Stromal cell of bone marrow (primary cell): Measurements from ENCODE around the gene SELENOP.
"Not testable (repeated sequence)": the region's sequence is repeated elsewhere in the genome, so short reads cannot be mapped to it uniquely, and the experiment has no call there.

Experiments used
- DNase-seq: peaks from one replicate; pipeline ENCODE4 v3.0.0-alpha.2; 2012; ENCODE audit warnings: low read depth

Gene SELENOP, protein sequence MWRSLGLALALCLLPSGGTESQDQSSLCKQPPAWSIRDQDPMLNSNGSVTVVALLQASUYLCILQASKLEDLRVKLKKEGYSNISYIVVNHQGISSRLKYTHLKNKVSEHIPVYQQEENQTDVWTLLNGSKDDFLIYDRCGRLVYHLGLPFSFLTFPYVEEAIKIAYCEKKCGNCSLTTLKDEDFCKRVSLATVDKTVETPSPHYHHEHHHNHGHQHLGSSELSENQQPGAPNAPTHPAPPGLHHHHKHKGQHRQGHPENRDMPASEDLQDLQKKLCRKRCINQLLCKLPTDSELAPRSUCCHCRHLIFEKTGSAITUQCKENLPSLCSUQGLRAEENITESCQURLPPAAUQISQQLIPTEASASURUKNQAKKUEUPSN

DNA sequence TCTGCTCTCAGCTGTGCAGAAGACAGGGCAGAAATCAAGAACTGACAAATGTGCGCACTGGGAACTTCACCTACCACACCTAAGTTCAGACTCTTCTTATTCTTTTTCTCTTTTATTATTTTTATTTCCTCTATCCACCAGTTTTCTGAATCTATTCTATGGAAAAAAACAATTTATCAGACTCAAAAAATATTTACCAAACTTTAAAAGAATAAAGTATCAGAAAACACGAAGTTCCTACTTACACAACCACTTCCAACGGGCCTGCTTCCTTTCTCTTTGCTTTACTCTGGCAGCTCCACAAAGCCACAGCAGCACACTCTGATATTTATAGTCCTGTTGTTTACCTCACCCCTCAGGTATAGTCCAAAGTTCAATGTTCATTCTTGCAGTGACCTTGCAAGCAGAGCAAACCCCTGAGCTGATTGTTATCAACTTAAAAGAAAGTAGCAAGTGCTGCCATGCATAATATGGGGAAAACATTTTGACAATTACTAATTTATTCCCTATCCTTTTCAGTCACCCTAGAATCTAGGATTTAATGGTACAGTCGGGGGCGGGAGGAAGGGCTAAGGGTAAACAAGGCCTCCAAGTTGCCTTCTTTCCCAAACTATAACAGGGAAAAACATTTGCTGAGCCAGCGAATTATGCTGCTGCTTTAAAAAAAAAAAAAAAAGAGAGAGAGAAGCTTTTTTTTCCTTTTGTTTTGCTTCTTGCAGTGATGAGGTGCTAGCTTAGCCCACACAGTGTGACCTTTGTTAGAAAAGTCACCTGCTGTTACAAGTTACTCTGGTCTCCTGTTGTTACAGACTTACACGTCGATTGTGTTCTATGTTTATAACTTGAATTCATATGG is at the start of gene SELENOP:
Gene SELENOP, minus strand, starts transcription at position 302 of the 856 bp plus-strand sequence. CDS start 3,539 bp downstream, outside the sequence.
- peak; percentile 82 for DNase-seq

DNA sequence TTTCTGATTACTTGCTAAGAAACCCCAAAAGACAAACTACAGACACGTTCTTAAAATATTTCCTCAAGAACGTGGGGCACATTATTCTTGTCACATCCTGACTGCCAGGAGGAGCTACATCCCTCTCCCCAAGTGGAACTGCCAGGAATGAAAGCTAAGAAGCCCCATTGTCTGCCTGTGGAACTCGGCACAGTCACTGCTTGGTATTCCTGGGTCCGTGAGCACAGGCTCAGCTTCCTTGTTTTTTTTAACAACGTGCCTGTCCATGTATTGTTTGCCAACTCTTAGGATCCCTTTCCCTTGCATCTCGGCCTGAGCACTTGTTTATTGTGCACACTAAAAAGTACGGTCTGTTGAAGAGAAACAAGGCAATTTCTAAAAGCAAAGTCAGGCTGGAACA is 47.0 kb upstream of the SELENOP start:
- no peak for DNase-seq

DNA sequence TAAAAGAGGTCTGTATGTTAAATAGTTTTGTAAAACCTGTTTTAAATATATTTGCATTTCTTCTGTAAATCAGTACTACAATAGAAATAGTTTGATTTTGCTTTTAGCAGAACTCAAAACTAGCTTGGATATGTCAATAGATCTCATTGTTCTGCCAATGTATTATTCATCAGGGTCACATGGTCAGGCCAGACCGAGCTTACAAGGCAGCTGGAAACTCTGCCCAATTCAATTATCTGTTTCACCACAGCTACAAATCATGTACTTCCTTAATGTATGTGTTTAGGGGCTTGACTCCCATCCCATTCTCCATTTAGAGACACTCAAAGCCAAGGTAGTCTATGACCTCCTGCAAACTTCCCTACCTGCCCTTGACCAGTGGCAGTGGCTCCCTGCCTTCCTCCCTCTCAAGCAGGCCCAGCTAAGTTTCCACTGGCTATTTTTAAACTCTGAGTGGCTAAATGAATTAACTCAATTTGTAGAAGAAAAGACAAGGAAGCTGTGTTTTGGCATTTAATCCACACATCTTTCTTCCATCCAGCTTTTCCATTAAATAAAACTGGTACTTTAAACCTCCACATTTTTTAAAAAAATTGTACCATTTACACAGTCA is 46.4 kb upstream of the SELENOP start:
- DNase-seq, result peak; percentile 65

DNA sequence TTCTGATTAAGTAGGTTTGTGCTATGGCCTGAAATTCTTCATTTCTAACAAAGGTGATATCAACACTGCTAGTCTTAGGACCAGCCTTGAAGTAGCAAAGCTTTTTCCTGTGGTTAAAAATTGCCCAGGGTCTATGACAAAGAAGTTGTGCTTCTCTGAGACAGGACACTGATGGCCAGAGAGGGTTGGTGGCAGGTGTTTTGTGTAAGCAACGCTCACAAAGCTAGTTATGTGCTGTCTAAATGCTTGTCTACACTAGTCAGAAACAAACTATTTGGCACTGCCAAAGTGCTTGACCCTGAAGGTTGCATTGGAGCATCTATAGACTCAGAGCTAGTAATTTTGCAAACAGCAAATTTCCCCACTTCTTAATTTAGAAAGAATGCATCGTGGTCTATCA is 44.1 kb upstream of the SELENOP start:
- no peak for DNase-seq

DNA sequence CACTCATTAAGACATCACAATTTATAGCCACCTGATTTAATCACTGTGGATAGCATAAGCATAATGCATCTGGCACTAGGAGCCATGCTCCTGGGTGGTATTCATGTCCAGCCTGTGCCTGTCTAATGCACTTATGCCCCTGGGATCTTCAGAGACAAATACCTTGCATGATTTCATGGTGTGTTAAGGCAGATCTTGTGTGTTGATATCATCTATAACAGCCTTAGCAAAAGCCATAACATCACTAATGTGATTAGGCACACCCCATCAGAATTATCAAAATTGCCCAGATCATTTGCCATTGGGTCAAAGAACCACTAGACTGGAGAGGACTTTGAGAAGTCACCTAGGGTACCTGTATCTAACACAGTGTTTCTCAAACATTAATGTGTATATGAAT is 43.7 kb upstream of the SELENOP start:
- DNase-seq, result no peak

DNA sequence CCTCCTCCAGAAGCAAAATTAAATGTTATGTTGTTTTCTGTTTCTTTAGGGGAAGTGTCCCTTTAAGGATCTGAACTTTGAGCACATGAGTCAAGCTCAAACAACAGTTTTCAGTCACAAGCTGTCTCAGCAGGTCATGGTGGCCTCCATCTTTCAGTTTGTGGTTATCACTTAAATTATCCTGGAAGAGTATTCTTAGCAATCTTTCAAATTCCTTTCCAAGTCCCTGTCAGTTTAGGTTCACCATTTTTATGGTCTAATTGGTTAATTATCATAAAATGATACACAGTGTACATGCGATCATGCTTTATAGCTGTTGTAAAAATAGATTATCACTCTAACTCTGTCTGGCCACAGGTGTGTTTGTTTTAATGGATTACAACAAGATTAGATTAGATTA is 43.1 kb upstream of the SELENOP start:
- DNase-seq, result no peak

DNA sequence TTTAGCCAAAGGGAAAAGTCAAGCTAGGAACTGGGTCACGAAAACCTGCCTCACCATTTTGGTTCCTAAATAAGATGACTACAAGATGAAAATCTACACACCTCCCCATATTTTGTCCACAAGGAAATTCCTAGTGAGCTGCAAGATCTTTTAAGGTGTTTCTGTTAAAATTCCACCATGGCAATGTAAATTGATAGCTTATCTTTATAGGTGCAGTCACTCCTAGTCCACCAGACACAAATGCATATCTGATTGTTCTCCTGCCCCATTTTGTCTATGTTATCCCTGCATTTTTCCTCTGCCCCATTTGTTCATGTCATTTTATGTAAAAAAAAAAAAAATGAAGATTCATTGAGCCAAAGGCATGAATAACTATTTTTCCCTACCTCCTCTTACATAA is 41.1 kb upstream of the SELENOP start:
- DNase-seq, result no peak

DNA sequence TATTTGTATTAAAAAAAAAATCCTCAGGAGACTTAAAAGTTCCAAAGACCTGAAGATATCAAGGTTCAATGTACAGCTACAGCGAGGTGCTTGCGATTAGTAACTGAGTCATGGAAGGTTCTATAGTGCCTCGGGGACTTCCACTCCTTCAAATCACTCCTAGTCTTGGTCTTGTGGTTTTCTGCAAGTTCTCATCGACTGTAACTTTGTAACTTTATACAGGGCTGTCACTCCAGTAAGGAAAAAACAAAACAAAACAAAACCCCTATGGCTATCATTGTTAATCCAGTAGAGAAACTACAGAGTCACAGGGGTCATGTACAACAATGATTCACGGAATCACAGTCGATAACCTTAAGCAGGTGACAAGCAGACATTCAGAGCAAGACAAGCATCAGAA is 39.8 kb upstream of the SELENOP start:
- DNase-seq, result no peak

DNA sequence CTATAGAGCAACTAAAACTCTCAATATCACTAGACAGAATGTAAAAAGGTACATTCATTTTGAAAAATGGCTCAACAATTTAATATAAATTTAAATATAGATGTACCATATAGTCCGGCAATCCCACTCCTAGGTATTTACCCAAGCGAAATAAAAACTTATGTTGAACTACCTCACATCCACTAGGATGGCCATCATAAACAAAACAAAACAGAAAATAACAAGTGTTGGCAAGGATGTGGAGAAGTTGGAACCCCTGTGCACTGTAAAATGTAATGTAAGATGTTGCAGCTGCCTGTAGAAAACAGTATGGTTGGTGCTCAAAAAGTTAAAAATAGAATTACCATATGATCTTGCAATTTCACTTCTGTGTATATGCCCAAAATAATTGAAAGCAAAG is 36.9 kb upstream of the SELENOP start:
- no peak for DNase-seq

DNA sequence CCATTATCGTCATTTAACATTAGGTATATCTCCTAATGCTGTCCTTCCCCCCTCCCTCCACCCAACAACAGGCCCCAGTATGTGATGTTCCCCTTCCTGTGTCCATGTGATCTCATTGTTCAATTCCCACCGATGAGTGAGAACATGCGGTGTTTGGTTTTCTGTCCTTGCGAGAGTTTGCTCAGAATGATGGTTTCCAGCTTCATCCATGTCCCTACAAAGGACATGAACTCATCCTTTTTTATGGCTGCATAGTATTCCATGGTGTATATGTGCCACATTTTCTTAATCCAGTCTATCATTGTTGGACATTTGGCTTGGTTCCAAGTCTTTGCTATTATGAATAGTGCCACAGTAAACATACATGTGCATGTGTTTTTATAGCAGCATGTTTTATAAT is 32.7 kb upstream of the SELENOP start:
- not testable (repeated sequence) for DNase-seq

DNA sequence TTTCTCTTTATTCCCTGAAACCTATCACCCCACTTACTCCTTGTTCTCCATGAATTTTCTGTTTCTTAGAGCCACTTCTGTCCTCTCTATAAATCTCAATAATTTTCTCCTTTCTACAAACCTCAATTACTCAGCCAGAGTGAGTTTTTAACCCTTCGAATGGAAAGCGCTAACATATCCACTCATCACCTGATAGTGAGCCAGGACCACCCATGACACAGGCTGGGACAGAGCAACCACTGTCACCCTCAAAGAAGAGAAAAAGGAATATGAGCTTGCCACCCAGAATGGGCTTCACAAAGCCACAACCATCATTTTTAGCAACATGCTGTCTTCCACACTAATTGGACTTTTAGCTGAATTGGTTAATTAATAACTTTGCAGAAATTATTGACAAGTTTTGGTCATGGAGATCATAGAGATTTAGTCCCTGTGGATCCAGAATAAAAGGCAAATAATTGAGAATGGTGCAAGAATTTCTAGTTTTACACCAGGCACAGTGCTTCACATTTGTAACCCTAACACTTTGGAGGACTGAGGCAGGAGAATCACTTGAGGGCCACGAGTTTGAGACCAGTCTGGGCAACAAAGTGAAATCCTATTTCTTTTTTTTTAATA is 32.1 kb upstream of the SELENOP start:
- no peak for DNase-seq

DNA sequence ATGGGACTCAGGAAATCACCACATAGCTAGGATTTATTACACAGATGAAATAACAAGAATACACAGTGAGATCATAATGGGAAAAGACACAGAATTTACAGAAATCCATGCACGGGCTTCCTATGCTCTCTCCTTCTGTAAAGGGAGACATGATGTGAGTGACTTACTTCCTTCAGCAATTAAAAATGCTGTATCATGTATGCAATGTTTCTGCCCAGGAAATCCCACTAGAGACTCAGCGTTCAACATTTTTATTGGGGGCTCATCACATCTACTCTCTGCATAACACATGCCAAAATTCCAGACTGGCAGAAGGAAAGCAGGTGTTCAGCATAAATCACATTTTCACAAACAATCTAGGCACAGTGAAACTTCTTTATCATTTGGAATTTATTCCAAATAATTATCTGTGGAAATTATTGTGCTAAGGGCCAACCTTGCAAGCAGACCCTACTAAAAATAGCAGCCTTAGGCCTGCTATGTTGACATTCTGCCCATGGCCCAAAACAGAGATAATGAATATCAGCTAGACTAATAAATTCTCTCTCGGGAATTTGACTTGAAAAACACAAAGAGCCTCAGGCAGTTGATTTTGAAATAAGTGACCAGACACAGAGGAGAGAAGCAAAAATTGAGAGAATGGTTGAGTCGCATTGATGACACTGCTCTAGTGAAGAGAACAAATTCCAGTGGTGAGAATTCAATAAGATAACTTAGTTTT is 31.4 kb upstream of the SELENOP start:
- DNase-seq, result no peak

DNA sequence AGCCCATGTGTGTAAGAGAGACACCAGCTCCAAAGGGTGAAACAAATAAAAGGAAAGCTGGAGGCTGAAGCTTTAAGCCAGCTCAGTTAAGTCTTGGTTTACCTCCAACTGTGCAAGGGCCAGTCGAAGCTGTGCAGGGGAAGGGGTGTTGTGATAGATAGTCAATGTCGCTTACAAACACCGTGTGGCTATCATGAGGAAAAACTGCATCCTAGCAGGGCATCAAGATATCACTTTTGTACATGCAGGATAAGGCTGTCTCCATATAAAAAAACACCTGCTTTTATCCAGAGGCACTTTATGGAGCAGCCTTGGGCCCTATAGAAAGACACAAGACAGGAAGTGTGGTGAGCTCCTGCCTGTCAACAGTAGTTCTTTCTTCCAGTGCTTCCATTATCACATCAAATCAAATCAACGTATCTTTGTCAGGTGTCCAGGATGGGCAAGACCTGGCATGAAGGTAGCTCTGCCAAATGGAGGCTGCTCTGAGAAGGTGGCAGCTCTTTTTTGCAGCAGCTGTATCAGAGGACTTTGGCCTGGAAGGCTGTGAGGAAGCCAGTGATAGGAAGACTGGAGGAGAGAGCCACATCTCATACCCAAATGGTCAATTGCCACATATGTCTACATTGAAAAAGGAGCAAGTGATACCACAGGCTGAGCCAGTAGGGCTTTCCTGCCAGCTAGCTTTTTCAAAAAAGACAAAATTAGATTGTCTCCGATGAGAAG is 29.3 kb upstream of the SELENOP start:
- no peak for DNase-seq

DNA sequence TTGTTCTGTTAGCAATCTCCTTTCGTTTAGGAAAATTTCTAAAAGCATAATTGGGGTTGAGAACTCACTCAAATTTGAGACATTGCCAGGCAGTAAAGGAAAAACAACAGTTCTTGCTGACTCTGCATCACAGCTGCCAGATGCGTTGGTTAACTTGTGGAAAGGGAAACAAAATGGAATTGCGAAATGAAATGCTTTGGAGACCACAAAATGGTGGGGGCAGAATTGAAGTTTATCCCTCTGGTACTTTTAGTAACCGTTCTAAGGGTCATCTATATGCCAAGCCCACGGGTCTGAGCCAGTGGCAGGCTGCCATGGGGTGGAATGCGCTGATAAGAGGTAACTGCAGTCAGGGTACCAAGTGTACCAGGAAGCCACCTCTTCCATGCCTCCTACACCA is 28.6 kb upstream of the SELENOP start:
- DNase-seq, result peak; percentile 98

DNA sequence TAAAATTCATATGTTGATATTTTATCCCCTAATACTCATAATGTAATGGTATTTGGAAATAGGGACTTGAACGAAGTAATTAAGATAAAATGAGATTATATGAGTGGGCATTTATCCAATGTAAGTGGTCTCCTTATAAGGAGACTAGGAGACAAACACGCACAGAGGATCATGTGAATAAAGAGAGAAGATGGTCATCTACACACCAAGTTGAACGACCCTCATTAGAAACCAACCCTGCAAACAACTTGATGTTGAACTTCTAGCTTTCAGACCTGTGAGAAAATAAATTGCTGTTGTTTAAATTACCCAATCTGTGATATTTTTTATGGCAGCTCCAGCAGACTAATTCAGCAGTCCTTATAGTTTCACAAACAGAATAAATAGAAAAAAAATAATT is 27.5 kb upstream of the SELENOP start:
- no peak for DNase-seq

DNA sequence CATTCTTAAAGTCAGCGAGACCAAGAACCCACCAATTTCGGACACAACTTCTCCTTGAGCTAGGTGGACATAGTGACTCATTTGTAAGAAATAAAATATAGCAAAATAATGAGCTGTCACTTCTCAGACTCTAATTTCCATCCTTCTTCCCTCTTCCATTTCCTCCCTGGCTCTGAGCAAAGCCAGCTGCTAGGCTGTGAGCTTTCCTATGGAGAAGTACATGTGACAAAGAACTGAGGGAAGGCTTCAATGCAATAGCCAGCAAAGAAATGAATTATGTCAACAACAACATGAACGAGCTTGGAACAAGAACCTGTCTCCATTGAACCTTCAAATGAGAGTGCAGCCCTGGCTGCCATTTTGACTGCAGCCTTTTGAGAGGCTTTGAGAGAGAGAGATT is 25.9 kb upstream of the SELENOP start:
- DNase-seq, result no peak

DNA sequence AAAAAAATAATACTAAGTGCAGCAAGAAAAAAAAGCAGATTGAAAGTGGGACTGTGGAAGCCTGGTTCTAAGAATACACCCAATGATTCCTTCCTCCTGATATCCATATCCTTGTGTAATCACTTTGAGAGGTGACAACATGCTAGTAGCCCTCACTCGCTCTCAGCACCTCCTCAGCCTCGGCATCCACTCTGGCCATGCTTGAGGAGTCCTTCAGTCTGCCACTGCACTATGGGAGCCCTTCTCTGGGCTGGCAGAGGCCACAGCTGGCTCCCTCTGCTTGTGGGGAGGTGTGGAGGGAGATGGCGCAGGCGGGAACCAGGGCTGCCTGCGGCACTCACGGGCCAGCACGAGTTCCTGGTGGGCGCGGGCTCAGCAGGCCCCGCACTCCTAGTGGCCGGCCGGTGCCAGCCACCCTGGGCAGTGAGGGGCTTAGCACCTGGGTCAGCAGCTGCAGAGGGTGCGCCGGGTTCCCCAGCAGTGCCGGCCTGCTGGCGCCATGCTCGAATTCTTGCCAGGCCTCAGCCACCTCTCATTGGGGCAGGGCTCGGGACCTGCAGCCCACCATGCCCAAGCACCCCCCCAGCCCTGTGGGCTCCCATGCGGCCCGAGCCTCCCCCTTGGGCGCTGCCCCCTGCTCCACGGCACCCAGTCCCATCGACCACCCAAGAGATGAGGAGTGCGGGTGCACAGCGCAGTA is 24.5 kb upstream of the SELENOP start:
- no peak for DNase-seq

DNA sequence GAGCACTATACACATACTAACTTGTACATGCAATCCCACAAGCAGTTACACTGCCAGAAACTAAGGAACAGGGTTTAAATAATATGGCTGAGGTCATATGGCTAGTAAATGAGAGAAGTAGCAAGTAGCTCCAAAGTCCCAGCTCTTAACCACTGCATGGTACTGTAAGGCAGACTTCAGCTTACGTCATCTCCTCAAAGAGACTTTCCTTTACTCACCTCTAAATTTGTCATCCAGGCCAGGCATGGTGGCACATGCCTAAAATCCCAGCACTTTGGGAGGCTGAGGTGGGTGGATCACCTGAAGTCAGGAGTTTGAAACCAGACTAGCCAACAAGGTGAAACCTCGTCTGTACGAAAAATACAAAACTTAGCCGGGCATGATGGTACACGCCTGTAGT is 20.4 kb upstream of the SELENOP start:
- DNase-seq, result no peak

DNA sequence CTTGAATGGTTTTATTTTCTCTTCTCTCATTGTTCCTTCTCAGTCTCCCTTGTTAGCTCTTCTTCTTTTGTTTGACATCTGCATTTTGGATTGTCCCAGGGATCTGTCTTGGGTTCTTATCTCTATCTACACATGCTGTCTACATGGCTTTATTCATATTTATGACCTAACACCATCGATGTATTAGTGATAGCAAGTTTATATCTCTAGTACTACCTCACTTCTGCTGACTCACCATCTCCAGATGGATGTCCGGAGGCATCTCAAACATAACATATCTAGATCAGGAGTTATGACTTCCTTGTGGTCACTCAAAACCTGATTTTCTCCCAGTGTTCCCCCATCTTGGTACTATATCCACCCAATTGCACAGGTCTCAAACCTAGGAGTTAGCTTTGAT is 19.2 kb upstream of the SELENOP start:
- no peak for DNase-seq

DNA sequence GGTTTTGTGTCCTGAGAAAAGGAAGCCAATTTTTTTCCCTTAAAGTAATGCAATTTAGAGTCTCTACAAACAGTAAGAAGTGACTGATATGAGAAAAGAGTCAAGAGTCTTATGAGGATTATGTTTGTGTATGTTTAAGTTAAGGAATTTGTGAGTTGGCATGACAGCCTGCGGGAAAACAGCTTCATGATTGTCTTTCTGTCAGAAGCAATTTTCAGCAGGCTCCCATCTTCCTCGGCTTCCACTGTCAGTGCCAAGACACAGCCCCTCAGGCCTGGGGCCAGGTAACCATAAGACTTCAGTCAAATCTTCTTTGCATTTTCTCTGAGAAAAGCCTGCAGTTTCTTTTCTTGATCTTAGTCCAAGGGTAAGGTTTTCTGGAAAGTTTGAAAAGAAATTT is 17.0 kb upstream of the SELENOP start:
- DNase-seq, result no peak
